HFF-Myc (cell line): ENCODE measurements around the gene SARNP.
"Not testable (repeated sequence)": the region's sequence is repeated elsewhere in the genome, so short reads cannot be mapped to it uniquely, and the experiment has no call there.

Source experiments
- DNase-seq: peaks from one replicate; pipeline ENCODE4 v3.0.0-alpha.2; 2011; ENCODE audit warnings: low read depth; ENCODE audit errors: extremely low read depth
- H3K4me3 ChIP-seq: replicated peaks from 2 replicates; pipeline ENCODE4 v1.5.1; 2011; ENCODE audit warnings: low read depth, mild to moderate bottlenecking, control low read depth, low read length
- CTCF ChIP-seq: IDR thresholded peaks from 2 replicates; pipeline ENCODE4 v1.5.1; 2012; ENCODE audit warnings: mild to moderate bottlenecking, low read depth, low read length, control low read depth; ENCODE audit errors: missing control alignments

SARNP gene, protein sequence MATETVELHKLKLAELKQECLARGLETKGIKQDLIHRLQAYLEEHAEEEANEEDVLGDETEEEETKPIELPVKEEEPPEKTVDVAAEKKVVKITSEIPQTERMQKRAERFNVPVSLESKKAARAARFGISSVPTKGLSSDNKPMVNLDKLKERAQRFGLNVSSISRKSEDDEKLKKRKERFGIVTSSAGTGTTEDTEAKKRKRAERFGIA

DNA sequence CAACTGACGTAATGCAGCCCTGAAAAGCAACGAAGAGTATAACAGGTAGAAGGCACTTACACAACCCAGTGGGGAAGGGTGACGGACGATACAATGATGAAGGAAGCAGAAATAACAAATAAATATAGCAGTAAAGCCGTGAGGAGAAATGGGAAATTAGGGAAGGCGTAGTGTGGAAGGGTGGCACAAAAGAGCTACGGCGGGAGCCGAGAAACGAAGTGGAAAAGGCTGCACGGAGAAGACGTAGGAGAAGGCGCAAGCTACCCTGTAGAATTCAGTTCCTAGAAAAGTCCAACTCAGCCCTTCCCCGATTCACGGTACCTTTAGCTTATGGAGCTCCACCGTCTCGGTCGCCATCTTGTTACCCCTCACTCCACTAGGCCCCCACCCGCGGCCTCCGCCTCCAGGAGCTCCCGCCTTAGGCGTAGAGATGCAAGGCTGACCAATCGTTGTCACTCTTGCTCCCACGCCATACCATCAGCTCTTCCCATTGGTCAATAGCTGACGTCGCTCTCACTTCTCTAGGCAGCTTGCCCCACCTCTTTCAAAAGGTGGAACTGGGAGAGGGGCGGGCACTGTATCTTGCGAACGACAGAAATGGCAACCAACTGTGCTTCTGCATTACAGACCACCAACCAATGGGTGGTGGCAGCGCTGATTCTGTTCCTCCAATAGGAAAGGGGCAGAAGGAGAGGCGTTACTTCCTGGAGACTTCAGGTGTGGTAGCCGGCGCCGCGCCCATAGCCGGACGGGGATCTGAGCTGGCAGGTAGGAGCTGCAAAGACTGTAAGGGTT lies at the start of gene SARNP, which contains the start of gene ORMDL2:
Gene SARNP, minus strand, starts transcription at position 380 of the 795 bp plus-strand sequence. Its CDS starts 23 bp downstream, at position 357.
Gene ORMDL2, plus strand, starts transcription at position 697 of the 795 bp plus-strand sequence. CDS start 959 bp downstream, outside the sequence.
- peak within 1 kb of the TSS; percentile 84 for H3K4me3 ChIP-seq
- peak; percentile 100 for DNase-seq
- no peak for TF ChIP-seq CTCF

DNA sequence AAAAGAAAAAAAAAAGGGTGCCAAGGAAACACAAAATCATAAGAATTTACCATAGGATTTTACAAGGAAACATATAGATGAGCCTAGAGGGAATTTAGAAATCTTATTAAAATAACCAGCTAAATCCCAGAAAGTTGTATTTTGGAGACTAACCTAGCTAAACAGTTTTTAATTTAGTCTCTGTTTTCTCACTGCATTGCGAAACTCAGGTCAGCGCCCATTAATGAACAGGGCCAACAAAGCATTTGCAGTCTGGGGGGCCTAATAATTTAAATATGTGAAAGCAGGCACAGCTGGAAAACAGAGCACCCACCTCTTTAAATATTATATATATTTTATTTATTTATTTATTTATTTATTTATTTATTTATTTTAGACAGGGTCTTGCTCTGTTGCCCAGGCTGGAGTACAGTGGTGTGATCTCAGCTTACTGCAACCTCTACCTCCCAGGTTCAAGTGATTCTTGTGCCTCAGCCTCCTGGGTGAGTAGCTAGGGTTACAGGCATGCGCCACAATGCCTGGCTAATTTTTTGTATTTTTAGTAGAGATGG lies 49.0 kb upstream of the SARNP start:
- DNase-seq, H3K4me3 ChIP-seq: not testable (repeated sequence)

- DNase-seq = no peak
- TF ChIP-seq CTCF = no peak
- H3K4me3 ChIP-seq = no peak overlapping the region
These were observed 47.8 kb upstream of the SARNP start for GRCh38 chr12:55865327-55865726.

DNA sequence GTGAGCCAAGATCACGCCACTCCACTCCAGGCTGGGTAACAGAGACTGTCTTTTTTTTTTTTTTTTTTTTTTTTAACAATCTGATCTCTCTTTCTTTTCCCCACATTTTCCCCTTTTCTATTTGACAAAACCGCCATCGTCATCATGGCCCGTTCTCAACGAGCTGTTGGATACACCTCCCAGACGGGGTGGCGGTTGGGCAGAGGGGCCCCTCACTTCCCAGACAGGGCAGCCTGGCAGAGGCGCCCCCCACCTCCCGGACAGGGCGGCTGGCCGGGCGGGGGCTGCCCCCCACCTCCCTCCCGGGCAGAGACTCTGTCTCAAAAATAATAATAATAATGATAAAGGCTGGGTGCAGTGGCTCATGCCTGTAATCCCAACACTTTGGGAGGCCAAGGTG lies 45.4 kb upstream of the SARNP start:
- DNase-seq = not testable (repeated sequence)

DNA sequence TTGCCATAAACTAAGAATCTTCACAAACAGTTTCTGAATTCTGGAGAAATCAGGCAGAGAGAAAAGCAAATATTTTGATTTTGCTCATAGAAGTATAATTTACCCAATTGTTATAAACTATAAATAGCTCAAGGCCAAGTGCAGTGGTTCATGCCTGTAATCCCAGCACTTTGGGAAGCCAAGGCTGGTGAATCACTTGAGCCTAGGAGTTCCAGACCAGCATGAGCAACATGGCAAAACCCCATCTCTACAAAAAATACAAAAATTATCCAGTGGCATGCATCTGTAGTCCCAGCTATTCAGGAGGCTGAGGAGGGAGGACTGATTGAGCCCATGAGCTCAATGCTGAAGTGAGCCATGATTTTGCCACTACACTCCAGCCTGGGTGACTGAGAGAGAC lies 44.8 kb upstream of the SARNP start:
- no peak for DNase-seq
- H3K4me3 ChIP-seq = no peak overlapping the region
- TF ChIP-seq CTCF = no peak

More for the DNA sequence above, 45.4 kb upstream of the SARNP start:
- not testable (repeated sequence) for H3K4me3 ChIP-seq

GRCh38 chr12:55861871-55862270 lies 44.3 kb upstream of the SARNP start:
- DNase-seq = no peak
- no peak overlapping the region for H3K4me3 ChIP-seq
- no peak for TF ChIP-seq CTCF

DNA sequence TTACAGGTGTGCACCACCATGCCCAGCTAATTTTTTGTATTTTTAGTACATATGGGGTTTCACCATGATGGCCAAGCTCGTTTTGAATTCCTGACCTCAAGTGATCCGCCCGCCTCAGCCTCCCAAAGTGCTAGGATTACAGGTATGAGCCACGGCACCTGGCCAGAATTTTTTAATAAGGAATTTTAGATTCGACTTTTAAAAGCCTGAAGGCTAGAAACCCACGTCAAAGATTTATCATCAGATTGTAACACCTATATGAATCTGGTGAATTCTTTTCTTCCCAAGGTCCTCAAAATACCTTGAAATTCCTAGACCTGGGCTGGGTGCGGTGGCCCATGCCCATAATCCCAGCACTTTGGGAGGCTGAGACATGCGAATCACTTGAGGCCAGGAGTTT lies 43.9 kb upstream of the SARNP start:
- no peak for DNase-seq
- TF ChIP-seq CTCF = no peak
- H3K4me3 ChIP-seq = no peak overlapping the region
